ENCODE results near the gene LYRM4.

LYRM4 gene

DNA sequence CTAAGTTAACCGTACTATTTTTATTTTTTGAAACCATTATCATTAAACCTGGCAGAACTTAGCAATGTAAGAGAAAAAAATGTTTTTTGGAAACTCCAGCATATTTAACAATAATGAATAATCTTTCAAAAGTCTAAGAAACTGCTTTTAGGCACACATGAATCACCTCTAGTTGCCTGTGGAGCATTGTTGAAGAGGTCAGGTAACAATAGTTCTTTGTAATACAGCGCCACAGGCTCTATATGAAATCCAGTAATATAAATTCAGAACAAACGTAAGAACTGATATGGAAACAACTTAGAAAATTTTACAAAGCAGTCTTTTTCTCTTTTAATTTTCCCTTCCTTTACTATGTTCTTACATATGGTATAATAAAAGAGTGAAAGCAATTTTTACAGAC, 10.3 kb downstream of the LYRM4 start:
- Histone ChIP-seq H3K9ac (ENCODE audit: low read length) (no peak overlapping the region), H3K36me3 (ENCODE audit: control insufficient read depth, insufficient read depth, low read length) (peaks cover 3% of the 10 kb centered on the region), H3K4me1 (ENCODE audit: control insufficient read depth, insufficient read depth, low read length) (no peaks in the 10 kb centered on the region), H3K27ac (ENCODE audit: low read depth, low read length) (no peak overlapping the region), H3K4me3 (ENCODE audit: low read length) (no peak overlapping the region), H3K27me3 (ENCODE audit: control insufficient read depth, insufficient read depth, low read length) (no peaks in the 10 kb centered on the region)

DNA sequence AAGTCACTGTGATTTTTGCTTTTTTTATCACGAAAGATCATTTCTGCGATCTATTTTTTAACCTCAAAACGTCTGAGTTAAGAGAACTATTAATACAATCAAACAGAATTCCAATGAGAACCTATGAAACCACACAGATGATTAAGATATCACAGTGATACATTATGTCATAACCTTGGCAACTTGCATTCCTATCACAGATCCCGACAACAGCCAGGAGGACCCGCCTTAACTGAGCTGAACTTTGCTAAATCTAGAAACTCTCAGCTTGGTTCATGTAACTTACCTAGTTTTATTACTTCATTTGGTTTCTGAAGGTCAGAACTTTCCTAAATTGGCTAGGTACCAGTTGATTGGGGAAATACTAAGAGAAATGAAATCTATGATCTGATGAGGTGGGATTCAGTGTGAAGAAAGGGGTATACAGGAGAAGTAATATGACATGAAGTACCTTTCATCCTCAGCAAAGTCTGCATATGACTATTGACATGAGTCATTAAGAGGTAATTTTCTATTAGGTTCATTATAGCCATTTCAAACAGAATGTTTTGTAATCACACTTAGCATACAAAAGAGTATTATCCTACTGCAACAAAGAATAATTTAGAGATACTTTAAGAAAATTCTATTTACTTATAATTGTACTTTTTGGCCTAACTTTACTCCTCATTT, 11.2 kb downstream of the LYRM4 start:
- Histone ChIP-seq H3K36me3 (ENCODE audit: control insufficient read depth, insufficient read depth, low read length) (peaks cover 3% of the 10 kb centered on the region), H3K27me3 (ENCODE audit: control insufficient read depth, insufficient read depth, low read length) (no peaks in the 10 kb centered on the region), H3K4me1 (ENCODE audit: control insufficient read depth, insufficient read depth, low read length) (no peaks in the 10 kb centered on the region), H3K9ac (ENCODE audit: low read length) (no peak overlapping the region), H3K4me3 (ENCODE audit: low read length) (no peak overlapping the region), H3K27ac (ENCODE audit: low read depth, low read length) (no peak overlapping the region)

DNA sequence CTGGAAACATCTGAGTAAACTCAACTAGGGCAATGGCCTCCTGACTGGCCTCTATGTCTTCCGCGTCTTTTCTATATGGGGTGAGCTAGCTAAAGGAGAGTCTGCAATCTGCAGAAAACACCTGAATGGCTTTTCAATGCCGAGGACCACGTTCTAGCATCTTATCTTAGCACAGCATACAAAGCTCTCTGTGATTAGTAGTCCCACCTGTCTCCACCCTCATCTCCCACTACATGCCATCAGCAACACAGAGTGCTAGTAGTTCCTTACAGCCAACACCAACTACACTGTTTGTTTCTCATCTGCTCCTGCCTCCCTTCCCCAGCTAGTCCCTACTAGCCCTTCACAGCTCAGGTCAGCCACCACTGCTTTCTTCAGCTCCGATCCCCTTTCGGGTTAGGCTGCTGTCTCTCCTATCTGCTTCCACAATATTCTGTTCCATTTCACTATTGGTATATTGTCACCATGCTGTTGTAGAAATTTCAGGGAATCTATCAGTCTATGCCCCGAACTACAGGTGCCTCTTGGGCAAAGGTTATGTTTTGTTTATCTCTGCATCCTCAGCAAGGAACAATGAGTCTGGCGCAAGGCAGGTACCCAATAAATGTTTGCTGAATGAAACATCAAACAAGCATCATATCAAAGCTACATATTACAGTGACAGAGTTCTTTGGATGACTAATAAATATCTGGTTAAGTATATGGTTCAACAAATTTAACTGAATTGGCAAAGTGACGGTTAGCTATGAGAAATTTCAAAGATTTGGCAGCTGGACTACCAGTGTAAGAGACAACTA, 12.2 kb downstream of the LYRM4 start:
- no peak overlapping the region for H3K9ac ChIP-seq (ENCODE audit: low read length)
- H3K27ac ChIP-seq (ENCODE audit: low read depth, low read length): no peak overlapping the region
- H3K27me3 ChIP-seq (ENCODE audit: control insufficient read depth, insufficient read depth, low read length): no peaks in the 10 kb centered on the region
- no peaks in the 10 kb centered on the region for H3K4me1 ChIP-seq (ENCODE audit: control insufficient read depth, insufficient read depth, low read length)
- H3K4me3 ChIP-seq (ENCODE audit: low read length): no peak overlapping the region
- peaks cover 2% of the 10 kb centered on the region for H3K36me3 ChIP-seq (ENCODE audit: control insufficient read depth, insufficient read depth, low read length)

DNA sequence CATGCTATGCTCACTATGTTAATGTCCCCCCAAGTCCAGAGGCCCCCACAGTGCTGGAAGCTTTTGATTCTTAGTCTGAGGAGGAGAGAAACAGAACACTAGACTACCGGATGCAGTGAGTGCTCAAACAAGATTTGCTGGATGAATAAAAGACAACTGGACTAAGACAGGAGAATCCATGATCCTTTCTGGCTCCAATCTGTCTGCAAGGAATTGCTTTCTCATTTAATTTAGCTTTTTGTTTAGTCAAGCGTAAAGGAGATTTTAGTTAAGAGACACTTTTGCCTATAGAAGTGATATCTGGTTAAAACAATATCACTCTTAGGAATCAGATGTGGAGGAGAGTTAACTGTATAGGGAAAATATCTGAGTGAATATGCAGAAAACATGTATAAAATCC, 13.5 kb downstream of the LYRM4 start:
- H3K27me3 ChIP-seq (ENCODE audit: control insufficient read depth, insufficient read depth, low read length): no peaks in the 10 kb centered on the region
- H3K36me3 ChIP-seq (ENCODE audit: control insufficient read depth, insufficient read depth, low read length): peaks cover 3% of the 10 kb centered on the region
- H3K4me1 ChIP-seq (ENCODE audit: control insufficient read depth, insufficient read depth, low read length): no peaks in the 10 kb centered on the region
- no peak overlapping the region for H3K27ac ChIP-seq (ENCODE audit: low read depth, low read length)
- H3K9ac ChIP-seq (ENCODE audit: low read length): no peak overlapping the region
- no peak overlapping the region for H3K4me3 ChIP-seq (ENCODE audit: low read length)

DNA sequence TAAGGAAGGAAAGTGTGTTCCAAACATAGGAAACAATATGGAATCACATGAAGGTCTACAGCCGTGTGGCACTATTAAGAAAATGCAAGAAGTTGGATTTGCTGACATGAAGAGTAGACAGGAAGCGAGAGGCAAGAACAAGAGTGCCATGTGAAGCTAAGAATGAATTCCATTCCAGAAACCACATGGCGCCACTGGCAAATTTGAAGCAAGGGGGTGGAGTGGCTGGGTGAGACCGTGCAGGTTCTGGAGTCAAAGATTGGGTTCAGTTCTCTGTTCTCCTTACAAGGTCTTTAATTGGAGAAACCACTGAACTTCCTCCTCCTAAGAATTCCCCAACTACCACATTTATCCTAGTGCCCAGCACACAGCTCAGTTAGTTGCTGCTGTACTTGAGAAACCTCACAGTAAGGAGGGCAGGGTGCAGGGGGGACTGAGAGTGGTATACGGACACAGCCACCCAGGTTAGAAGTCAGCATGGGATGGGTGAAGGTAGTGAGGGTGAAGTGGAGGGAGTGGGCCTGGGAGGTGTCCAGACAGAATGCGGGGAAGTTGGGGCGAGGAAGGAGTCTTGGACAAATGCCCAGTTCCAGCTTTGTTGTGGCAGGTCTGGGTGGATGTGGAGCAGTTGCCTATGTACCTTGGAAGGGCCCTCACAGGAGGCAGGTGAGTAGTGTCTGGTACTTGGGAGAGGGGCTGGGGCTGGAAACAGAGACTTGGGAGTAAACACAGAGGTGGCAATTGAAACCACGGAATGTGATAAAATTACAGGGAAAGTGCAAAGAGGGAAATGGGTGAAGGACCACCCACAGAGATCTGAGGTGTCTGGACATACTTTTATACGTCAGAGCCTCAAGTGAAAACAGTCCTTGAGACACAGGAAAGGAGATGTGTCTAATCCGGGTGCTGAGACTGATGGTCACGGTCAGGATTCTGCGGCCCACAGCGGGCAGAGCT, 14.3 kb downstream of the LYRM4 start:
- Histone ChIP-seq H3K4me1 (ENCODE audit: control insufficient read depth, insufficient read depth, low read length) (no peaks in the 10 kb centered on the region), H3K4me3 (ENCODE audit: low read length) (no peak overlapping the region), H3K9ac (ENCODE audit: low read length) (no peak overlapping the region), H3K36me3 (ENCODE audit: control insufficient read depth, insufficient read depth, low read length) (peaks cover 3% of the 10 kb centered on the region), H3K27ac (ENCODE audit: low read depth, low read length) (no peak overlapping the region), H3K27me3 (ENCODE audit: control insufficient read depth, insufficient read depth, low read length) (no peaks in the 10 kb centered on the region)

DNA sequence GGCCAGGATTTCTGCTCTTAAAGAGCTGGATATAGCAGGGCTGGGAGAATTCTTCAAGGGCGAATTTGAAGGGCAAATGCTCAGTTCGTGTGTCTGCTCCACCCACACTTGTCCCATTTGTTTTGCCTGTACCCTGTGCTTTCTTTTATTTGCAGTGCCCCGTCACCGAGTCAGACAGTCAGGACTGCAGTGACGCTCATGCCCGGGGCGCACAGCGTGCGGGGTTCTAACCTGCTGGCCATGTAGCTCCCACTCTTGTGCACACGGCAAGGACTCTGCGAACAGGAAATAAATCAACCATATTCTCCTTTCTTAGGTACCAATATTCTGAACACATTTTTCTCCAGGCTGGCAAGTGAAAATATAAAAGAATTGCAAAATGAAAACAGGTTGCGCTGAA, 17.7 kb downstream of the LYRM4 start:
- no peaks in the 10 kb centered on the region for H3K27me3 ChIP-seq (ENCODE audit: control insufficient read depth, insufficient read depth, low read length)
- no peak overlapping the region for H3K27ac ChIP-seq (ENCODE audit: low read depth, low read length)
- no peaks in the 10 kb centered on the region for H3K4me1 ChIP-seq (ENCODE audit: control insufficient read depth, insufficient read depth, low read length)
- no peak overlapping the region for H3K4me3 ChIP-seq (ENCODE audit: low read length)
- H3K9ac ChIP-seq (ENCODE audit: low read length): no peak overlapping the region
- peaks cover 3% of the 10 kb centered on the region for H3K36me3 ChIP-seq (ENCODE audit: control insufficient read depth, insufficient read depth, low read length)

DNA sequence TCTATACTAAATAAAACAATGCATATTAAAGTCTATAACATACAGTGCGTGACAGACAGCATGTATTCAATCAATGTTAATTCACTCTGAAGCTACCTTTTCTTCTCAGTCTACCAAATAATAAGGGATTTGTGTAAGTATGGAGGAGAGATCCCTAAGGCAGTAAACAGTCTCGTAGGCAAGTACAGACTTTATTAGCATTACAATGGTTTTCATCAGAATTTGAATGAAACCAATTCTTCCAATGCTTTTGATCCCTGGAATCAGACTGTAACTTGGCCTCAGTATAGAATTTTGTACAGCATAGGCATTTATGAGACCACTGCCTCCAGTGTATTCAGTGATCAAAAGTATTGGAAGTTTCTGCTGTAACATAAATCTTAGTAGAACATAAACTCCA, 19.5 kb downstream of the LYRM4 start:
- Histone ChIP-seq H3K27me3 (ENCODE audit: control insufficient read depth, insufficient read depth, low read length) (no peaks in the 10 kb centered on the region), H3K27ac (ENCODE audit: low read depth, low read length) (no peak overlapping the region)

DNA sequence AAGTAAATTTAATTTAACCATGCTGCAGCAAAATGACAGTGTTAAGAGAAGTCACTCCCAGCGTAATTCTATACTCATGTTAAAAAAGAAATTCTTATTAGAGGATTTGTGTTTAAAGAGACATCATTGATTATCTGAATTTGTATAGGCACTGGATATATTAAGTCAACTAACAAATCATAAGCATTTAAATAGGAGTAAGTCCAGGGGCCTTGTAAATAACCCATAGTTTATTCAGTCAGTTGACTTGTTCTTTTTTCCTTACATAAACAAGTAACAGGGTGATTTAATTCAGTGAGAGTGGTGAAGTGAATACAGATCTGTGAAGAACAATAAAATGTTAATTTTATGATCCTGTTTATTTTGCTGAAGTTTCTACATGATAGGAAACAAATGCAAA, 22.4 kb downstream of the LYRM4 start:
- Histone ChIP-seq H3K27ac (ENCODE audit: low read depth, low read length) (no peak overlapping the region), H3K27me3 (ENCODE audit: control insufficient read depth, insufficient read depth, low read length) (no peaks in the 10 kb centered on the region), H3K4me3 (ENCODE audit: low read length) (no peak overlapping the region), H3K9ac (ENCODE audit: low read length) (no peak overlapping the region), H3K36me3 (ENCODE audit: control insufficient read depth, insufficient read depth, low read length) (peaks cover 3% of the 10 kb centered on the region), H3K4me1 (ENCODE audit: control insufficient read depth, insufficient read depth, low read length) (no peaks in the 10 kb centered on the region)

More for the DNA sequence above, 19.5 kb downstream of the LYRM4 start:
- no peaks in the 10 kb centered on the region for H3K4me1 ChIP-seq (ENCODE audit: control insufficient read depth, insufficient read depth, low read length)
- H3K9ac ChIP-seq (ENCODE audit: low read length): no peak overlapping the region
- no peak overlapping the region for H3K4me3 ChIP-seq (ENCODE audit: low read length)
- peaks cover 3% of the 10 kb centered on the region for H3K36me3 ChIP-seq (ENCODE audit: control insufficient read depth, insufficient read depth, low read length)

DNA sequence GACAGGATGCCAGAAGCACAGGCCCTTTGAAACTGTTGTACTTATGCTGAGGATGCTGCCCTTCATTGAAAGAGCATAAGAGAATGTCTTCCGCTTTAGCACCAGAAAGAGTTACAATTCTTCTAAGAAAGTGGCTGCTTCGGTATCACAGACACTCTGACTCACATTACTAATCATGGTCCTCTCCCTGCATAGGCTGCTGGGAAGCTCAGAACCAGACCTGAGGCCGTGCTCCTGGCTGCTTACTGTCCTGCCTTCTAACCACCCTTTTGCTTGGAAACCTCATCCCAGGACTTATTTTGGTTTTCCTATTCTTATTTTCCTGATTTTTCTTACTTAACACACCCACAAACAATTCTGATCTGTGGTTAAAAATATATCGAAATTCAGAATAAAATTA, 22.9 kb downstream of the LYRM4 start:
- no peak overlapping the region for H3K4me3 ChIP-seq (ENCODE audit: low read length)
- H3K9ac ChIP-seq (ENCODE audit: low read length): no peak overlapping the region
- H3K27ac ChIP-seq (ENCODE audit: low read depth, low read length): no peak overlapping the region
- H3K4me1 ChIP-seq (ENCODE audit: control insufficient read depth, insufficient read depth, low read length): no peaks in the 10 kb centered on the region
- no peaks in the 10 kb centered on the region for H3K36me3 ChIP-seq (ENCODE audit: control insufficient read depth, insufficient read depth, low read length)
- H3K27me3 ChIP-seq (ENCODE audit: control insufficient read depth, insufficient read depth, low read length): no peaks in the 10 kb centered on the region

DNA sequence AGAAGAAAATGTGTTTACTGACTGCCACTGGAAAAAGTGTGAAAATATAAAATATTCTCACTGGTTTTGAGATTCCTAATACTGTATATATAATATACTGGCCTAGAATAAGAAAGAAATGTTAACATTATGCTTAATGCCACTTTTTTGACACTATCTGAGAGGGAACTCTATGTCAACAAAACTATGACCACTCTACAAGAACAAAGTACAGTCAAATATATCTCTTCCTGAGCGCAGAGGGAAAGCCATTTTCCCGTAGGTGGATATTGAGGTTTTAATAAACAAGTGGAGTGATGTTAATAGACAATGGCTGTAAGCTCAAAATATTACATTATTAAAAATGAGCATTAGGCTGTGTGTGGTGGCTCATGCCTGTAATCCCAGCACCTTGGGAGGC, 24.9 kb downstream of the LYRM4 start:
- H3K4me1 ChIP-seq (ENCODE audit: control insufficient read depth, insufficient read depth, low read length): no peaks in the 10 kb centered on the region
- H3K4me3 ChIP-seq (ENCODE audit: low read length): no peak overlapping the region
- H3K36me3 ChIP-seq (ENCODE audit: control insufficient read depth, insufficient read depth, low read length): no peaks in the 10 kb centered on the region

DNA sequence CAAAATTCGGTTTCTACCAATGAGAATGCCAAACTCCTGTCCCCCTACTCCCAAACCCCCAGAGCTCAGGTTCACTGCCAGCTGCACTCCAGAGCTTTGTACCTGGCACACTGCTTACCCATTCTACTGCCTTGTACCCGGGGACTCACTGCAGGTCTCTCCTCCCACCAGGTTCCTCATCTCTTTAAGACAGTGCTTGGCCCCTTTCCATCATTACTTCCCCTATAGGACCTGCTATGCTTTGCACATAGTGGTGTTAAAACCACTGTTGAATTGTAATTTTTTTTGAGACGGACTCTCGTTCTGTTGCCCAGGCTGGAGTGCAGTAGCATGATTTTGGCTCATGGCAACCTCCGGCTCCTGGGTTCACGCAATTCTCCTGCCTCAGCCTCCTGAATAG, 25.9 kb downstream of the LYRM4 start:
- no peak overlapping the region for H3K9ac ChIP-seq (ENCODE audit: low read length)
- no peaks in the 10 kb centered on the region for H3K36me3 ChIP-seq (ENCODE audit: control insufficient read depth, insufficient read depth, low read length)
- H3K27ac ChIP-seq (ENCODE audit: low read depth, low read length): no peak overlapping the region
- H3K27me3 ChIP-seq (ENCODE audit: control insufficient read depth, insufficient read depth, low read length): no peaks in the 10 kb centered on the region
- H3K4me3 ChIP-seq (ENCODE audit: low read length): no peak overlapping the region
- H3K4me1 ChIP-seq (ENCODE audit: control insufficient read depth, insufficient read depth, low read length): no peaks in the 10 kb centered on the region

More for the DNA sequence above, 24.9 kb downstream of the LYRM4 start:
- Histone ChIP-seq H3K27ac (ENCODE audit: low read depth, low read length) (no peak overlapping the region), H3K27me3 (ENCODE audit: control insufficient read depth, insufficient read depth, low read length) (no peaks in the 10 kb centered on the region), H3K9ac (ENCODE audit: low read length) (no peak overlapping the region)

DNA sequence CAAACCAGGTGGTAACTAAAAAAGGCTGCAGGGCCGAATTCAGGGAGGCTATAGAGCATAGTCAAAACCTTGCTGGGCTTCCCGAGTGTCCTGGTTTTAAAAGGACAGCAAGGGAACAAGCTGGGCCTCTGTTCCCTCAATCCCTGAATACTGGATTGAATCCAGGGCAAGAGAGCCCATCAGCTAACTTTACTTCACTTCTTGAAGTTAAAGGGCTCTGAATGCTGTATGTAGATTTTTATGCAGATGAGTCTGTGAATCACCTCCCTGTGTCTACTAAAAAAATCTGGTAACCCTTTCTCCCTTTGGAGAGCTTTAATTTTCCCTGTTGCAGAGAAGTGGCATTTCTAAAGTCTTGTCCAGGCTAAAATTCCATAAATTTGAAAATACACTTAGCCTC, 29.5 kb downstream of the LYRM4 start:
- Histone ChIP-seq H3K36me3 (ENCODE audit: control insufficient read depth, insufficient read depth, low read length) (no peaks in the 10 kb centered on the region), H3K27ac (ENCODE audit: low read depth, low read length) (no peak overlapping the region), H3K9ac (ENCODE audit: low read length) (no peak overlapping the region), H3K4me3 (ENCODE audit: low read length) (no peak overlapping the region), H3K4me1 (ENCODE audit: control insufficient read depth, insufficient read depth, low read length) (no peaks in the 10 kb centered on the region), H3K27me3 (ENCODE audit: control insufficient read depth, insufficient read depth, low read length) (no peaks in the 10 kb centered on the region)

Data from rectal smooth muscle tissue (tissue), 1 donor.